Peyer's patch (tissue), 4 donors: ENCODE results near the gene SIAH1.

ENCODE experiments used
- POLR2A ChIP-seq, 2 donors: fragments of 450-650 bp; IDR thresholded peaks; one replicate each; pipeline ENCODE4 v1.5.1; 2017; ENCODE audit warnings: antibody characterized with exemption in 2 of 2, mild to moderate bottlenecking in 2 of 2, moderate library complexity in 2 of 2
- TF ChIP-seq, protein P1 (sequence below), 6 experiments: fragments of 450-650 bp in 4 of 6; fragments of 200-600 bp in 2 of 6; sonication (generic) in 1 of 6; IDR thresholded peaks; one replicate each; pipeline ENCODE4 v1.5.1; 2017 to 2019; ENCODE audit warnings: antibody characterized with exemption in 6 of 6, mild to moderate bottlenecking in 3 of 6, moderate library complexity in 1 of 6

DNA sequence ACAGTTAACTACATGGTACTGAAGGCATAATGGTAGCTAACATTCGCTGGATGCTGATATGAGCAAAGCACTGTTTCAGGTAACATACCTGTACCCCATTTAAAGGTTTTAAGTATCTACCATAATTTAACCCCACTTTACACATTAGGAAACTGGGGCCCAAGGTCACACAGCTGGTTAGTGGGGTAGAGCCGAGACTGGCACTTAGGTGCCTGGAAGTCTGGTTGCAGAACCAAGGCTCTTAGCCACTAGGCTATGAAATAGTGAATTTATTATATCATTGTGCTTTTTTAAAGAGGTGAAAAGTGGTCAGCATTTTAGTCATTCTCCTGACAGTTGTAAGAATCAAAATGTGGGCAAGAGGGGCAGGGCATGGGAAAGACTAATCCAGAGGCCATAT is 25.2 kb downstream of the SIAH1 start:
- TF ChIP-seq, protein P1, sequence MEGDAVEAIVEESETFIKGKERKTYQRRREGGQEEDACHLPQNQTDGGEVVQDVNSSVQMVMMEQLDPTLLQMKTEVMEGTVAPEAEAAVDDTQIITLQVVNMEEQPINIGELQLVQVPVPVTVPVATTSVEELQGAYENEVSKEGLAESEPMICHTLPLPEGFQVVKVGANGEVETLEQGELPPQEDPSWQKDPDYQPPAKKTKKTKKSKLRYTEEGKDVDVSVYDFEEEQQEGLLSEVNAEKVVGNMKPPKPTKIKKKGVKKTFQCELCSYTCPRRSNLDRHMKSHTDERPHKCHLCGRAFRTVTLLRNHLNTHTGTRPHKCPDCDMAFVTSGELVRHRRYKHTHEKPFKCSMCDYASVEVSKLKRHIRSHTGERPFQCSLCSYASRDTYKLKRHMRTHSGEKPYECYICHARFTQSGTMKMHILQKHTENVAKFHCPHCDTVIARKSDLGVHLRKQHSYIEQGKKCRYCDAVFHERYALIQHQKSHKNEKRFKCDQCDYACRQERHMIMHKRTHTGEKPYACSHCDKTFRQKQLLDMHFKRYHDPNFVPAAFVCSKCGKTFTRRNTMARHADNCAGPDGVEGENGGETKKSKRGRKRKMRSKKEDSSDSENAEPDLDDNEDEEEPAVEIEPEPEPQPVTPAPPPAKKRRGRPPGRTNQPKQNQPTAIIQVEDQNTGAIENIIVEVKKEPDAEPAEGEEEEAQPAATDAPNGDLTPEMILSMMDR (IDR thresholded peaks at IDR 0.05) = no peak
- no peak for TF ChIP-seq POLR2A (IDR thresholded peaks at IDR 0.05)
